NCI-H1417 treated with DMSO at 0.1 percent for 48 hours (cell line): Measurements from ENCODE around the gene FBXO48.
"Not testable (repeated sequence)": the region's sequence is repeated elsewhere in the genome, so short reads cannot be mapped to it uniquely, and the experiment has no call there.

Experiments used
- DNase-seq: peaks from one replicate; lab custom pipeline; 2025; lab: John Stamatoyannopoulos, UW

Gene FBXO48

GRCh38 chr2:68467077-68467960 is at the start of gene FBXO48, which contains the start of gene APLF:
TSS of gene FBXO48 (minus strand) at chr2:68467294. CDS start at chr2:68465145, 2,149 bp downstream.
TSS of gene APLF (plus strand) at chr2:68467585. CDS start at chr2:68467732, 147 bp downstream.
- peak; percentile 98 for DNase-seq

- no peak for DNase-seq
Observed at GRCh38 chr2:68516051-68516955, 49.2 kb upstream of the FBXO48 start.

GRCh38 chr2:68514316-68514929 is 47.3 kb upstream of the FBXO48 start:
- no peak for DNase-seq

- no peak for DNase-seq
Observed at GRCh38 chr2:68512966-68513365, 45.9 kb upstream of the FBXO48 start.

GRCh38 chr2:68512326-68512725 is 45.2 kb upstream of the FBXO48 start:
- DNase-seq = no peak

- no peak for DNase-seq
Observed at GRCh38 chr2:68506170-68506569, 39.1 kb upstream of the FBXO48 start.

GRCh38 chr2:68505603-68506159 is 38.6 kb upstream of the FBXO48 start:
- no peak for DNase-seq

GRCh38 chr2:68501768-68502167 is 34.7 kb upstream of the FBXO48 start:
- no peak for DNase-seq

- no peak for DNase-seq
Observed at GRCh38 chr2:68500649-68501048, 33.6 kb upstream of the FBXO48 start.

- no peak for DNase-seq
Observed at GRCh38 chr2:68499133-68499532, 32.0 kb upstream of the FBXO48 start.

GRCh38 chr2:68491582-68491981 is 24.5 kb upstream of the FBXO48 start:
- DNase-seq = no peak

GRCh38 chr2:68489282-68489681 is 22.2 kb upstream of the FBXO48 start:
- DNase-seq = no peak

GRCh38 chr2:68488605-68489004 is 21.5 kb upstream of the FBXO48 start:
- not testable (repeated sequence) for DNase-seq

GRCh38 chr2:68487773-68488355 is 20.8 kb upstream of the FBXO48 start:
- DNase-seq = no peak

GRCh38 chr2:68483011-68483410 is 15.9 kb upstream of the FBXO48 start:
- DNase-seq = no peak

GRCh38 chr2:68482296-68482820 is 15.3 kb upstream of the FBXO48 start:
- DNase-seq = no peak

- DNase-seq = no peak
Observed at GRCh38 chr2:68478688-68479087, 11.6 kb upstream of the FBXO48 start.

- no peak for DNase-seq
Observed at GRCh38 chr2:68476454-68476853, 9.4 kb upstream of the FBXO48 start.

- no peak for DNase-seq
Observed at GRCh38 chr2:68475576-68475975, 8.5 kb upstream of the FBXO48 start.

- DNase-seq = no peak
Observed at GRCh38 chr2:68475110-68475509, 8.0 kb upstream of the FBXO48 start.

- DNase-seq = no peak
Observed at GRCh38 chr2:68472796-68473414, 5.8 kb upstream of the FBXO48 start.
